GM19328 (cell line): ENCODE results near the gene APBA3.

Experiments
- ATAC-seq: cut with Tn5 transposase; IDR thresholded peaks from one replicate; pipeline ENCODE4 v1.9.1; 2021; ENCODE audit warnings: mild to moderate bottlenecking, moderate library complexity; ENCODE audit not compliant: unreplicated experiment

The APBA3 gene

GRCh38 chr19:3761382-3762129, at the start of gene APBA3:
TSS of gene APBA3 (minus strand) at chr19:3761692. CDS start at chr19:3760264, 1,428 bp downstream.
- no peak for ATAC-seq

- no peak for ATAC-seq
These were observed 49.3 kb upstream of the APBA3 start for GRCh38 chr19:3810708-3811355.

DNA sequence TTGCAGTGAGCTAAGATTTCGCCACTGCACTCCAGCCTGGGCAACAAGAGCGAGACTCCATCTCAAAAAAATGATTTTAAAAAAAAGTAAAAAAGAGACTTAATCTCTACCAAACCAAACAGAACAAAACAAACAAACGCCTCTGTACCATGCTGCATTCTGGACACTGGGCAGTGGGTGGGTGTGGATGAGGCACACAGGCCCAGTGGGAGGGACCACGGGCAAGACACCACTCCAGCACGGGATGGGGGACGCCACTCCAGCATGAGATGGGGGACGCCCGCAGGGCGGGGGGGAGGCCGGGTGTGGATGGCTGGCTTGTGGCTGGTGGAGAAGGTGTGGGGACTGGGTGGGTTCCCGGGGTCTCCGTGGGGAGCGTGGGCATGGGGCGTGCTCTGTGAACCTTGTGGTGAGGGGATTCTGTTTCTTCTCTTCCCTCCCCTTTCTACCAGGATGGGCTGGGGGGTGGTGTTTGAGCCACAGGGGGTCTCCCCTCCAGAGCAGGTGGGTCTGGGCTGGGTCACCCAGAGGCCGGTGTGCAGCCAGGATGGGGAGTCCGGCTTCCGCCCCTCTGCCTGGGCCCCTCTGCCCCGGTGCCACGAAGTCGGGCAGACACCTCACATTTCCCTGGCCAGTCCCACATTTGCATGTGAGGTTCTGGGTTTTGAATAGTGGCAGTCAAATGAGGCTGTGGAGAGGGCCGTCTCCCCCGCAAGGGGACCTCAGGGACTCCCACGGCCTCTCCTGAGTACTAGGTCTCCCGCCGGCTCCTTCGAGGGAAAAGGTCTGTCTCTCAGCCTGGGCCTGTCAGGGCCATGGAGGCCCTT, 48.6 kb upstream of the APBA3 start:
- no peak for ATAC-seq

DNA sequence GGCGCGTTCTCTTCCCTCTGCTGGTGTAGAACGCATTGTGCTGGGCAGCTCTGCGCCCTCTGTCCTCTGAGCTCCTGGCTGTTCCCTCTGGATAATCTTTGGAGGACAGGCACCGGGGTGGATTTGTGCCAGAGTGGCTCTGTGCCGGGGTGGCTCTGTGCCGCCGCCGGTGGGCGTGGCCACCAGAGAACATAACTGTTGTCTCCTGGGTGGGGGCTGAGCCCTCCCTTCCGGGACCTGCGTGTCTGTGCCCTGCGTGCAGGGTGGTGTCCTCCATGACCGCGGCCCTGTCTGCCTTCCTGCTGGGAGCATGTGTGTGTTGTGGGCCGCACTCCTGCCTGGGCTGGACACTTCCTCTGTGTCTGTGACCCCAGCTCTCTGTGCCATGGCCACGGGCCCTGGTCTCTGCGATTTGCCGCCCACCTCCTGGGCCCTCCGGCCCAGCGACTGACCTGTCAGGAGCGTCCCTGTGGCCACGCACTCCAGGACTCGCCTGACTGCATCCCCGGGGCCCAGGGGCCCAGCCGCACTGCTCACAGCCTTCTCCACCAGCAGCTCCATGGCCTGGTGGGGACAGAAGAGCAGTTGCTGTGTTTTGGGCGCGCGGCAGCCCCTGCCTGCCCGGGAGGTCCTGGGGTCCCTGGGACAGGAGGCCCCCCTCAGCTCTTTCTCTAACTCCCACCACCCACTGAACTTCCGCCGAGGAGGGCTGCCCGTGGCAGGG, 47.1 kb upstream of the APBA3 start:
- ATAC-seq: no peak

DNA sequence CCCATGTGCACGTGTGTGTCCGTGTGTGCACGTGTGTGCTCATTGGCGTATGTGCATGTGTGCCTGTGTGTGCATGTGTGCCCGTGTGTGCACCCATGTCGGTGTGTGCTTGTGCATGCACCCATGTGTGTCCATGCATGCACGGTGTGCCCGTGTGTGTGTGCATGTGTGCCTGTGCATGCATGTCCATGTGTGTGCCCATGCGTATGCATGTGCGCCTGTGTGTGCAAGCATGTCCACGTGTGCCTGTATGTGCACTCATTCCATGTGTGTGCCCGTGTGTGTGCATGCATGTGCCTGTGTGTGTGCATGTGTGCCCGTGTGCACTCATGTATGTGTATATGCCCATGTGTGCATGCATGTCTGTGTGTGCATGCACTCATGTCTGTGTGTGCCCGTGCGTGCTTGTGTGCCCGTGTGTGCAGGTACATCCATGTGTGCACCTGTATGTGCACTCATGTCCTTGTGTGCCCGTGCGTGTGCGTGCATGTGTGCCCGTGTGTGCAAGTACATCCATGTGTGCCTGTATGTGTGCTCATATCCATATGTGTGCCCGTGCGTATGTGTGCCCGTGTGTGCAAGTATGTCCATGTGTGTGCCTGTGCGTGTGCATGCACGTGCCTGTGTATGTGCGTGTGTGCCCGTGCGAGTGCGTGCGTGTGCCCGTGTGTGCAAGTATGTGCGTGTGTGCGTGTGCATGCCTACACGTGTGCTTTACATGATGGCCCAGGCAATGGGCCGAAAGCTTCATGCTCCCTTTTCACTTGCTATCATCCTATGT, 46.3 kb upstream of the APBA3 start:
- ATAC-seq: no peak

GRCh38 chr19:3807131-3807480, 45.6 kb upstream of the APBA3 start:
- ATAC-seq: no peak

GRCh38 chr19:3805859-3806258, 44.4 kb upstream of the APBA3 start:
- ATAC-seq: no peak

GRCh38 chr19:3804429-3804828, 42.9 kb upstream of the APBA3 start:
- ATAC-seq: no peak

- ATAC-seq: no peak
These were observed 42.5 kb upstream of the APBA3 start for GRCh38 chr19:3803986-3804385.

DNA sequence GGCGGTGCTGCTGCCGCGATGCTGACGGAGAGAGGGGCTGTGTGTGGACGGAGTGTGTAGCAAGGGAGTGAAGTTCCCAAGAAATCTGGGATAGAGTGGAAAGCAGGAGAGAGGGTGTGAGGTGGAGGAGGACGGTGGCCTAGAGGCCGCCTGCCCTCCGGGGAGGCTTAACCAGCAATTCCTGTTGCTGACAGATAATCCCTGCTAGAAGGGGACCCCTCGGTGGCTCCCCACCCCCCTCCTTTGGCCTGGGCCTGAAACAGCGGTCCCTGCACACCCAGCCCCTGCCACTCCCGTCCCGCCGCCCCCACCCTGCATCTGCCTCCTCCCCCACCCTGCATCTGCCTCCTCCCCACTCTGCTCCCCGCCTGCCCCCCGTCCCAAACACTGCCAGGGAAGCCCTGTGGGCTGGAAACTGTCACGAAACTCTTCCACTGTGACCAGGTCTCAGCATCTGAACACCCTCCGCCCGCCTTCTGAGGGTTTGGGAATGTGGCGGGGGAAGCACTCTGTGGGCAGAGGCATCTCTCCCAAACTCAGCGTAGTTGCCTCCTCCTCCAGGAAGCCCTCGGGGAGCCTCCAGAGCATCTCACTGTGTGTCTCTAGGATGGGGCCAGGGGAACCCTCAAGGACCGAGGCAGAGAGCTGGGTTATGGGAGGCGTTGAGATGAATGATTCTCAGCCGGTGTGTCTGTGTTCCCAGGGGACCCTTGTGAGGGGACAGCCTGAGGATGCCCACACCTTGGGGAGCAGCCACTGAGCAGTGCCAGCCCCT, 41.8 kb upstream of the APBA3 start:
- ATAC-seq: no peak

DNA sequence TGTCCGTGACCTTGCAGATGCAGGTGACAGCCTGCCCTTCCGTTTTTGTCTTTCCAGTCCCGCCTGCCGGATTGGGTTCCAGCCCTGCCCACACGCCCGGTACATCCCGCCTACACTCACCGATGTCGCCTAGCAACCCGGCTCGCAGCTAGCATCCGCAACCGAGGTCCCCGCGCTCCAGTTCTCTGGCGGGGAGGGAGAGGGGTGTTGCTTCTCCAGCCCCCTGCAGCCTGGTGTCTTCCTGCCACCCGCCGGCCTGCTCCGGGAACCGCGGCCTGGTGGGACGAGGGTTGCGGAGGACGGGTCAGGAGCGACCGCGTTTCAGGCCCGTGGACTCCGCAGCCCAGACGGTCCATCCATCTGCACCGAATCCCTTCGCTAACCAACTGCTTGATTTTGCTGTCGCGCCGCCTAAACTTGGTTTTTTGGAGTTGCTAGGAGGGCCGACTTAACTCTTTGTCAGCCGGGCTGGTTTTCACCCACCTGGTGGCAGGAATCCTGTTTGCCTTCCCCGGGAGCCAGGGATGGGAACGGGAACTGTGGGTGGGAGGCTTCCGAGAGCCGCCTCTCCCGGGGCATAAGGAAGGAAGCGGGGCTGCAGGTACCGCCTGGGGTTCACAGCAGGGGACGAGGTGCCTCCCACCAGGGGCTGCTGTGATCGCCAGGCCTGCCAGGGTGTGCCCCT, 40.1 kb upstream of the APBA3 start:
- ATAC-seq: no peak

- ATAC-seq: no peak
These were observed 39.5 kb upstream of the APBA3 start for GRCh38 chr19:3800996-3801395.

DNA sequence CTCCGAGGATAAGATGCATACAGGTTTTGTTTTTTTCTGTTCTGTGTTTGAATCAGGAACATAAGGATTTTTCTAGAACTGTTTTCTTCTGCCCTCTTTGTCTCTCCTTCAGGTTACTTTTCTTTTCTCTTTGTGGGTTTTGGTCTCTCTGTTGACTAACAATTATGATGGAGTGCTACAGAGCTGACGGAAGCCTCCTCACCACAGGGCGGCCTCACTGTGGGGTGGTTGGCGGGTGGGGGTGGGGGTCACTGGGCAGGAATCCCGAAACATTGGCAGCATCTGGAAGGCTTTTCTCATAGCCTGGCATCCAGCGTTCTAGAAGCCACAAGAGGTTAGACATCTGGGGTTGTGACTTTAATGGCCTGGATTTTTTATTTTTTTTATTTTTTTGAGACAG, 36.6 kb upstream of the APBA3 start:
- ATAC-seq: no peak

- ATAC-seq: no peak
These were observed 34.9 kb upstream of the APBA3 start for GRCh38 chr19:3796358-3796757.

DNA sequence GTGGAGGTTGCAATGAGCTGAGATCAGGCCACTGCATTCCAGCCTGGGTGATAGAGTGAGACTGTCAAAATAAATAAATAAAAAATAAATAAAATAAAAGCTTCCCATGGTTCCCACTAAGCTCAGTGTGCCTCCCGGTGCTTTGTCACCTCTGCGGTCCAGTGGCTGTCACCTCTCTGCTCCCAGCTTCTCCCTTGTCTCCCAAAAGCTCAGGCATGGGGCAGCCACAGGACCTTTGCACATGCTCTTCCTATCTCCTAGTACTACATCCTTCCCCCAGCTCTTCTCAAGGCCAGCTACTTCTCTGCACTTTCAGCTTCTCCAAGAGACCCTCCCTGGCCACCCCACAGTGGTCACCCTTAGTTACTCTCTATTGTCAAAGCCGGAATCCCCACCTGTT, 32.3 kb upstream of the APBA3 start:
- ATAC-seq: no peak

DNA sequence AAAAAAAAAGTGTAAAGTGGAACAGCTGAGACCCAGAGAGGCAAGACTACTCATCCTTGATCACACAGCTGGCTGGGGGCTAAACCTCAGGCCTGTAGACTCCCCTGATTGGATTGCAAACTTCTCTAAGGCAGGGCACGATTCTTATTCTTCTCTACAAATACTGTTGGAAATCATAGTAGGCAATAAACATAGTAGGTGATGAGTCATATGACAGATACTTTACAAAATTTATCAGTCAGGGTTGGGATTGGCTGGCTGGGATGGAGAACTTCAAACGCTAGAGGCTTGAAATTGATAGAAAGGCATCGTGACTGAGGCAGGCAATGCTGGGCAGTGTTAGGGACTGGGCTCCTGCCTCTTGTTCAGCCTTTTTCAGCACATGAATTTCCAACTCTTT, 30.6 kb upstream of the APBA3 start:
- no peak for ATAC-seq

DNA sequence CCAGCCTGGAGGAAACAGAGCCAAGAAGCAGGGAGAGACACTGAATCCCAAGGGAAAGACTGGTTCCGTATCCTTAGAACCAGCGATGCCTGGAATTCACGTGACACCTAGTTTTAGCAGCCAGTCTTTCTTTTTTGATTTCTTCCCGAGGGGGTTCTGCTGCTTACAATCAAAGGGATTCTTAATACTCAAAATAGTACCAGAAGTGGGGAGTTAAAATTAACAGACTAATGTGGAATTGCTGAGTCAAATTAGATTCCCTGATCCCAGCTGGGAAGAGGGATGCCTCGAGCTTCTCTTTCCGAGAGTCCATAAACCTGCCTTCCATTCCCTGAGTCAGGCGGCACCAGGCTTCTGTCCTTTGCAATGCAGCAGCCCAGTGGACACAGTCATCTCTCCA, 29.4 kb upstream of the APBA3 start:
- ATAC-seq: no peak

GRCh38 chr19:3790209-3790734, 28.8 kb upstream of the APBA3 start:
- no peak for ATAC-seq
